Gastrocnemius medialis (tissue), 4 donors: ENCODE results near the gene SP6. TPM values are rescaled to one million over a fixed set of nuclear protein-coding genes. Genes with fewer than 3 reads are reported as not detected.

Source experiments
- ATAC-seq, 2 donors: fragments of 150-250 bp; one replicate each; pipeline ENCODE4 v1.9.1; 2016
- DNase-seq, 2 donors: peaks; one replicate each; pipeline ENCODE4 v3.0.0-alpha.2; 2019
- H3K27ac ChIP-seq, 4 donors: fragments of 200-600 bp; sonication (generic); 1 replicate in 1 of 4; 2 replicates in 3 of 4; pipeline ENCODE4 v1.5.1; 2016 to 2018; ENCODE audit warnings: mild to moderate bottlenecking in 2 of 4, moderate library complexity in 1 of 4
- H3K27me3 ChIP-seq, 3 donors: fragments of 200-600 bp; sonication (generic) in 2 of 3; 1 replicate in 1 of 3; 2 replicates in 2 of 3; pipeline versions ENCODE4 v1.5.1 to v1.6.0; 2016 to 2019; ENCODE audit warnings: mild to moderate bottlenecking in 1 of 3, moderate library complexity in 1 of 3
- H3K36me3 ChIP-seq, 2 donors: fragments of 200-600 bp; sonication (generic) in 1 of 2; one replicate each; pipeline ENCODE4 v1.5.1; 2017 to 2018
- H3K4me1 ChIP-seq, 2 donors: fragments of 200-600 bp; sonication (generic) in 1 of 2; one replicate each; pipeline ENCODE4 v1.5.1; 2016 to 2017; ENCODE audit warnings: mild to moderate bottlenecking in 2 of 2
- H3K4me3 ChIP-seq, 4 donors: fragments of 200-600 bp; sonication (generic) in 3 of 4; 1 replicate in 1 of 4; 2 replicates in 3 of 4; pipeline ENCODE4 v1.5.1; 2016 to 2019; ENCODE audit warnings: mild to moderate bottlenecking in 2 of 4
- H3K9me3 ChIP-seq, 3 donors: fragments of 200-600 bp; sonication (generic) in 2 of 3; 1 replicate in 1 of 3; 2 replicates in 2 of 3; pipeline ENCODE4 v1.5.1; 2016 to 2019
- CTCF ChIP-seq, 5 experiments: fragments of 450-650 bp in 3 of 5; fragments of 200-600 bp in 2 of 5; sonication (generic) in 2 of 5; IDR thresholded peaks in 4 of 5; conservative IDR thresholded peaks in 1 of 5; 1 replicate in 4 of 5; 2 replicates in 1 of 5; pipeline ENCODE4 v1.5.1; 2016 to 2019; ENCODE audit warnings: antibody characterized with exemption in 5 of 5, mild to moderate bottlenecking in 3 of 5, moderate library complexity in 3 of 5
- POLR2A ChIP-seq, 2 donors: fragments of 450-650 bp; IDR thresholded peaks; one replicate each; pipeline ENCODE4 v1.6.1; 2017; ENCODE audit warnings: antibody characterized with exemption in 2 of 2, mild to moderate bottlenecking in 2 of 2, moderate library complexity in 2 of 2
- in situ Hi-C, 4 donors: fragments of 200-750 bp; cut with MboI; loops; one replicate each; pipeline versions ENCODE4 v1.15.0 to v1.8.0; 2017; ENCODE audit warnings: low sequenced_read_pairs in 4 of 4
- intact Hi-C: fragments of 100-400 bp; cut with DNase I; formaldehyde crosslinking; loops from one replicate; pipeline ENCODE4 v1.15.1; 2023; ENCODE audit warnings: low total_unique reads
- total RNA-seq, 4 donors: library from RNA; depleted of rRNA; stranded (reverse); fragments of >200 nt; gene quantifications; one replicate each; pipeline versions ENCODE4 v1.1.0 to v1.2.3, GENCODE V29; 2016

The SP6 gene
- total RNA-seq, 4 donors from 2014 or later, result 0.16 TPM; not detected in 3

DNA sequence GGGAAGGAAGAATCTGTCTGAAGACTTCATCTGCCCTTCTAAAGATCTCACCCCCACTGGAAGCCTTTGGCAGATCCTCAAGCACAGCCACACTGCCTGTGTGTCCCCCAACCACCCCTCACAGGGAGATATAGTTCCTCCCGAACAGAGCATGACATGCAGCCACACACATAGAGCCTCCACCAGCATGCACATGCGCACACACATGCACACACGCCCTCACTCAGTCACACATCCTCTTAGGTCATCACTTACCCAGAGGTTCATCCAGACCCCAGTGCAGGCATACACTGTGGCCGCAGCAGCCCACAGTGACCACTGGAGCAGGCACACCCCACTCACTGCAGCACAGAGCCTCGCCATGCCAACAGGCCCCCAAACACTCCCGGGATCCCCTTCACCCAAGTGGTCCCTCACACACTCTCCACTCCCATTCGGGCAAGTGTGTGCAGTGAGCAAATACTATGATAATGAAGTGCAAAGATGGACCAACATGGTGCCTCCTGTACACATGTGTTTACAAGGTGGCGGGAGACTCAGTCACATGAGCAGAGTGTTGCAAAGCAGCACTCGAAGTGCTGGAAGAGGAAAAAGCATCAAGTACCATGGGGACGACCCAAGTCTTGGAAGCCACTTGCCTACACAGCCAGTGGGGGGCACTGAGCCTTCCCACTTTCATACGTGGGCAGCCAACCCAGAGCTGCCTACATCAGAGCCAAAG, 17.0 kb upstream of the SP6 start:
- no peak overlapping the region for H3K4me3 ChIP-seq
- DNase-seq (no peak), ATAC-seq (no peak)
- peaks cover 44 to 71% (median 50%) of the 10 kb centered on the region in 3 donors for H3K27me3 ChIP-seq
- in situ Hi-C loops (no loop called here), intact Hi-C loops (no loop called here)
- no peaks in the 10 kb centered on the region for H3K4me1 ChIP-seq
- H3K9me3 ChIP-seq, result no peaks in the 10 kb centered on the region
- H3K36me3 ChIP-seq, result no peaks in the 10 kb centered on the region
- H3K27ac ChIP-seq, result no peak overlapping the region
- TF ChIP-seq CTCF (IDR thresholded peaks at IDR 0.05 in 4 of 5, conservative IDR thresholded peaks at IDR 0.05 in 1 of 5) (no peak), POLR2A (IDR thresholded peaks at IDR 0.05) (no peak)

DNA sequence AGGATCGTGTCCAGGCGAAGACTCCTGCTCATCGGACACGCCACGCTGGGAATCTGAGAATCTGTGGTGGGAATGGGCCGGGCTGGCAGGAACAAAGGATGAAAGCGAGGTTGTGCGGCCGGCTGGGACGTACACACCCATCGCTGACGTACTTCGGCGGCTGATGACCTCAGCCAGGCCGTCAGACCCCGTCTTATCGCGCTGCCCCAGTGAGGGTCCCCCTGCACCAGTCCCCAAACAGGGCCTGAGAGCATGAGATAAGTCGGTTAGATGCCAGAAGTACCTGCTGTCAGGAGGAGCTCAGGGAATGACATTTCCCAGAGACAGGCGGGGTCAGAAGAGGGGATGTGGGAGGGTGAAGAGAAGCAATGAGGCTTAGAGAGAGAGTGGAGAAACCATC, 16.0 kb upstream of the SP6 start:
- H3K27ac ChIP-seq, result no peak overlapping the region
- H3K27me3 ChIP-seq, result peaks cover 33 to 61% (median 39%) of the 10 kb centered on the region in 3 donors
- H3K4me3 ChIP-seq, result no peak overlapping the region
- no peaks in the 10 kb centered on the region for H3K4me1 ChIP-seq
- in situ Hi-C loops (no loop called here), intact Hi-C loops (no loop called here)
- DNase-seq (no peak), ATAC-seq (no peak)
- no peaks in the 10 kb centered on the region for H3K36me3 ChIP-seq
- TF ChIP-seq CTCF (IDR thresholded peaks at IDR 0.05 in 4 of 5, conservative IDR thresholded peaks at IDR 0.05 in 1 of 5) (no peak), POLR2A (IDR thresholded peaks at IDR 0.05) (no peak)
- no peaks in the 10 kb centered on the region for H3K9me3 ChIP-seq

DNA sequence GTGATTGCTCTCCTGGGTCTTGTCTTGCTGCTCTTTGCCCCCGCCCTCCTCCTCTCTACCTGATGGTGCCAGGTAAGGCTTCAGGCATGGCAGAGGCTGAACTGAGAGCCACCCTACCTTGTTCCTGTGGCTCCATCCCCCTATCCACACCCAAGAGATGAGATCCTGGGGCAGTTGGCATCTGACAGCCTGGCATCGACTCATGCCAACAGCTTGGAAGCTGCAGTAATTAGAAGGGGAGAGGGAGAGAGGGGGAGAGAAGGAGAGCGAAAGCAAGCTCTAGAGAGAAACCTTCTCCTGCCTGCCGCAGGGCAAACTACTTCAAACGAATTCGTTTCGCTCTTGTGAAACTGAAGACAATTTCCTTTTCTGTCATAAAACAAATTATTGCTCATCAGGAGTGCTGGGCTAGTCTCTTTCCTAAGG, 13.8 kb upstream of the SP6 start:
- H3K4me3 ChIP-seq, result no peak overlapping the region
- H3K36me3 ChIP-seq, result no peaks in the 10 kb centered on the region
- ATAC-seq (no peak), DNase-seq (no peak)
- H3K9me3 ChIP-seq, result no peaks in the 10 kb centered on the region
- peaks cover 24 to 43% (median 28%) of the 10 kb centered on the region in 3 donors for H3K27me3 ChIP-seq
- in situ Hi-C loops, result no loop called here
- intact Hi-C loops, result no loop called here
- H3K4me1 ChIP-seq, result no peaks in the 10 kb centered on the region
- TF ChIP-seq CTCF (IDR thresholded peaks at IDR 0.05 in 4 of 5, conservative IDR thresholded peaks at IDR 0.05 in 1 of 5) (no peak), POLR2A (IDR thresholded peaks at IDR 0.05) (no peak)
- H3K27ac ChIP-seq, result no peak overlapping the region

- ATAC-seq (no peak), DNase-seq (no peak)
- no peak overlapping the region for H3K27ac ChIP-seq
- TF ChIP-seq CTCF (IDR thresholded peaks at IDR 0.05 in 4 of 5, conservative IDR thresholded peaks at IDR 0.05 in 1 of 5), result no peak
- TF ChIP-seq POLR2A (IDR thresholded peaks at IDR 0.05), result no peak
- no peaks in the 10 kb centered on the region for H3K4me1 ChIP-seq
- no peak overlapping the region for H3K4me3 ChIP-seq
- H3K36me3 ChIP-seq, result no peaks in the 10 kb centered on the region
- no peaks in the 10 kb centered on the region for H3K9me3 ChIP-seq
- in situ Hi-C loops, result no loop called here
- peaks cover 13 to 34% (median 19%) of the 10 kb centered on the region in 3 donors for H3K27me3 ChIP-seq
- intact Hi-C loops, result no loop called here
Measured at GRCh38 chr17:47862621-47863440, 11.9 kb upstream of the SP6 start.
